ENCODE data around the gene GRIK5.
"Not testable (repeated sequence)": the region's sequence is repeated elsewhere in the genome, so short reads cannot be mapped to it uniquely, and the experiment has no call there.

Gene GRIK5

GRCh38 chr19:42005504-42005903, 64.5 kb downstream of the GRIK5 start:
- no peak for DNase-seq

GRCh38 chr19:42003506-42004294, 66.3 kb downstream of the GRIK5 start:
- no peak for DNase-seq

GRCh38 chr19:41999878-42000208, 70.2 kb downstream of the GRIK5 start:
- DNase-seq: no peak

- no peak for DNase-seq
These were observed 70.7 kb downstream of the GRIK5 start for GRCh38 chr19:41999071-41999877.

- peak in 3 of 5 donors; percentile 5 to 43 (median 23) for DNase-seq
These were observed 71.6 kb downstream of the GRIK5 start for GRCh38 chr19:41998246-41999020.

GRCh38 chr19:41997851-41998229, 72.2 kb downstream of the GRIK5 start:
- DNase-seq: no peak

- DNase-seq: peak in 2 of 5 donors; percentile 26 to 27
These were observed 72.7 kb downstream of the GRIK5 start for GRCh38 chr19:41997121-41997850.

GRCh38 chr19:41995959-41996797, 73.8 kb downstream of the GRIK5 start:
- DNase-seq: no peak

- DNase-seq: no peak
These were observed 74.7 kb downstream of the GRIK5 start for GRCh38 chr19:41994994-41995958.

- no peak for DNase-seq
These were observed 75.5 kb downstream of the GRIK5 start for GRCh38 chr19:41994521-41994971.

- peak; percentile 28 to 66 (median 42) for DNase-seq
These were observed 76.2 kb downstream of the GRIK5 start, which contains the start of gene ATP1A3 for GRCh38 chr19:41993612-41994483. Gene ATP1A3, minus strand, starts transcription at chr19:41994230. Its CDS starts 154 bp downstream, at chr19:41994076.

GRCh38 chr19:41991925-41992569, 78.0 kb downstream of the GRIK5 start:
- DNase-seq: not testable (repeated sequence)

- no peak for DNase-seq
These were observed 79.0 kb downstream of the GRIK5 start for GRCh38 chr19:41991025-41991424.

- no peak for DNase-seq
These were observed 79.4 kb downstream of the GRIK5 start for GRCh38 chr19:41990615-41991014.

GRCh38 chr19:41990028-41990427, 80.0 kb downstream of the GRIK5 start:
- DNase-seq: no peak

- DNase-seq: no peak
These were observed 81.1 kb downstream of the GRIK5 start for GRCh38 chr19:41988947-41989346.

GRCh38 chr19:41987141-41987860, 82.7 kb downstream of the GRIK5 start:
- no peak for DNase-seq

GRCh38 chr19:41984961-41985360, 85.0 kb downstream of the GRIK5 start:
- DNase-seq: no peak

All from T-helper 1 cell (primary cell).